CD14-positive monocyte (primary cell): ENCODE measurements around the gene ZC3H7A. TPM values are rescaled to one million over a fixed set of nuclear protein-coding genes. Genes with fewer than 3 reads are reported as not detected.

Experiments
- DNase-seq, 3 donors: peaks; one replicate each; pipeline ENCODE4 v3.0.0-alpha.2; 2011 to 2022
- H2AFZ ChIP-seq: 2 replicates; pipeline ENCODE4 v1.6.0; 2012; ENCODE audit warnings: mild to moderate bottlenecking, low read depth, low read length, inconsistent platforms; ENCODE audit not compliant: insufficient read depth, poor library complexity, severe bottlenecking
- H3K27ac ChIP-seq, 2 donors: 1 replicate in 1 of 2; 2 replicates in 1 of 2; pipeline ENCODE4 v1.5.1; 2012 to 2013; ENCODE audit warnings: low read length in 2 of 2, control low read depth in 1 of 2, inconsistent platforms in 1 of 2, low read depth in 1 of 2, mild to moderate bottlenecking in 1 of 2
- H3K27me3 ChIP-seq, 2 donors: one replicate each; pipeline versions ENCODE4 v1.6.0 to v1.6.1; 2011 to 2013; ENCODE audit warnings: low read length in 2 of 2; ENCODE audit not compliant: control insufficient read depth in 2 of 2, insufficient read depth in 2 of 2
- H3K36me3 ChIP-seq, 2 donors: replicated peaks in 1 of 2; 1 replicate in 1 of 2; 2 replicates in 1 of 2; pipeline versions ENCODE4 v1.5.1 to v1.6.1; 2012 to 2013; ENCODE audit warnings: low read length in 2 of 2, control low read depth in 1 of 2, inconsistent platforms in 1 of 2, mild to moderate bottlenecking in 1 of 2; ENCODE audit not compliant: insufficient read depth in 2 of 2, control insufficient read depth in 1 of 2
- H3K4me1 ChIP-seq, 2 donors: 1 replicate in 1 of 2; 2 replicates in 1 of 2; pipeline versions ENCODE4 v1.5.1 to v1.6.1; 2012 to 2013; ENCODE audit warnings: low read length in 2 of 2, control low read depth in 1 of 2, inconsistent platforms in 1 of 2, mild to moderate bottlenecking in 1 of 2, moderate library complexity in 1 of 2; ENCODE audit not compliant: insufficient read depth in 2 of 2, control insufficient read depth in 1 of 2
- H3K4me2 ChIP-seq: replicated peaks from 2 replicates; pipeline ENCODE3; 2012; ENCODE audit warnings: low read length, moderate library complexity, mild to moderate bottlenecking; ENCODE audit not compliant: poor library complexity, severe bottlenecking; ENCODE audit errors: extremely low read depth
- H3K4me3 ChIP-seq, 3 experiments: fragments of 200-600 bp in 1 of 3; sonication (generic) in 1 of 3; replicated peaks in 1 of 3; 1 replicate in 2 of 3; 2 replicates in 1 of 3; pipeline ENCODE4 v1.5.1; 2011 to 2013; ENCODE audit warnings: low read length in 3 of 3, mild to moderate bottlenecking in 3 of 3, control low read depth in 2 of 3, low read depth in 2 of 3, inconsistent platforms in 1 of 3, moderate library complexity in 1 of 3
- H3K79me2 ChIP-seq: 2 replicates; pipeline ENCODE4 v1.6.0; 2012; ENCODE audit warnings: mild to moderate bottlenecking, control low read depth, inconsistent platforms, low read length, moderate library complexity; ENCODE audit not compliant: insufficient read depth
- H3K9ac ChIP-seq: 2 replicates; pipeline ENCODE4 v1.6.0; 2017; ENCODE audit warnings: low read length, mild to moderate bottlenecking; ENCODE audit not compliant: insufficient read depth, poor library complexity, severe bottlenecking
- H3K9me3 ChIP-seq, 2 donors: replicated peaks in 1 of 2; 1 replicate in 1 of 2; 2 replicates in 1 of 2; pipeline versions ENCODE4 v1.5.1 to v1.6.1; 2012 to 2013; ENCODE audit warnings: low read length in 2 of 2, control low read depth in 1 of 2; ENCODE audit not compliant: control insufficient read depth in 1 of 2, insufficient read depth in 1 of 2
- H4K20me1 ChIP-seq: 2 replicates; pipeline ENCODE4 v1.6.0; 2012; ENCODE audit warnings: mild to moderate bottlenecking, low read length, control low read depth, moderate library complexity; ENCODE audit not compliant: insufficient read depth
- H3K27ac Mint-ChIP-seq, 7 donors: one replicate each; pipeline ENCODE4 v1.8.0; 2020; ENCODE audit warnings: mild to moderate bottlenecking in 7 of 7, mixed read lengths in 7 of 7, moderate library complexity in 6 of 7, inconsistent platforms in 2 of 7
- H3K27me3 Mint-ChIP-seq, 3 donors: one replicate each; pipeline ENCODE4 v1.8.0; 2021 to 2022; ENCODE audit warnings: low read depth in 3 of 3, mild to moderate bottlenecking in 3 of 3, mixed read lengths in 3 of 3, moderate library complexity in 3 of 3, inconsistent platforms in 1 of 3
- H3K36me3 Mint-ChIP-seq, 2 donors: one replicate each; pipeline ENCODE4 v1.8.0; 2020; ENCODE audit warnings: mixed read lengths in 2 of 2, inconsistent platforms in 1 of 2, mild to moderate bottlenecking in 1 of 2
- H3K4me1 Mint-ChIP-seq: one replicate; pipeline ENCODE4 v1.8.0; 2020; ENCODE audit warnings: mild to moderate bottlenecking, mixed read lengths
- H3K4me3 Mint-ChIP-seq, 2 donors: one replicate each; pipeline ENCODE4 v1.8.0; 2020; ENCODE audit warnings: mild to moderate bottlenecking in 2 of 2, mixed read lengths in 2 of 2, moderate library complexity in 1 of 2
- H3K9me3 Mint-ChIP-seq, 7 donors: one replicate each; pipeline ENCODE4 v1.8.0; 2020 to 2022; ENCODE audit warnings: mixed read lengths in 7 of 7, mild to moderate bottlenecking in 6 of 7, moderate library complexity in 6 of 7, inconsistent platforms in 2 of 7
- WGBS: methylation state at CpG from one replicate; pipeline ENCODE4 v1.1.5; 2013; ENCODE audit warnings: missing lambda C conversion rate; ENCODE audit not compliant: insufficient coverage; 5-methylcytosine and 5-hydroxymethylcytosine counted together
- intact Hi-C, 2 donors: fragments of 100-400 bp; cut with micrococcal nuclease; formaldehyde crosslinking; loops; one replicate each; pipeline versions ENCODE4 v1.15.0 to v1.15.1; 2023
- polyA plus RNA-seq, 3 donors: library from polyadenylated mRNA; depleted of rRNA in 1 of 3; unstranded in 2 of 3; stranded (reverse) in 1 of 3; fragments of 300-500 nt in 2 of 3; fragments of >200 nt in 1 of 3; fragmentation: Illumina TruSeq in 2 of 3; gene quantifications; 1 replicate in 2 of 3; 2 replicates in 1 of 3; pipeline ENCODE4 v1.2.3, GENCODE V29; 2012 to 2021
- TF ChIP-seq, protein P1 (sequence below): fragments of 200-600 bp; IDR thresholded peaks from one replicate; pipeline ENCODE4 v1.8.0; 2022; ENCODE audit warnings: antibody characterized with exemption, mild to moderate bottlenecking

The ZC3H7A gene
- polyA plus RNA-seq, 3 donors = 22.6 to 62.0 (median 27.5) TPM

DNA sequence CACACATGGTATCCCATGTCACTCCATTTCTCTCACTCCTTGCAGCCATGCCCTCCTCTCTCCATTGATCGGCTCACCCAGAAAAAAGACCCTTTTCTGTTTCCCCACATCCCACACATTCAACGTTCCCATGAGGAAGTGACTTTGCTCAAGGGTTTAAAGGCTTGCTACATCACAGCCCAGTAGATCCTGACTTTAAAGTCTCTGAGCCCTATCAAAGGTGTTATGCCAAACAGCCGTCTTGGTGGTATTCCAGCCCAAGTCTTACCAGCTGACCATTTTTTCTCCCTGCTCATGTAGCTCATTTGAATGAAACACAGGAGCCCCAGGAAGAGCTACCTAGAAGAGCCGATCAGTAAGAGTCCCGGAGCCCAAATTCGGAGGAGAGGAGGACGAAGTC lies 47.0 kb downstream of the ZC3H7A start:
- Histone ChIP-seq H2AFZ (no peak overlapping the region), H3K9ac (no peak overlapping the region), H3K79me2 (no peaks in the 10 kb centered on the region), H4K20me1 (peaks cover 5% of the 10 kb centered on the region), H3K27ac (peak overlapping the region in 1 of 2 donors; percentile 43), H3K4me3 (no peak overlapping the region), H3K36me3 (peaks cover 52 to 76% of the 10 kb centered on the region in 2 donors), H3K4me1 (no peaks in the 10 kb centered on the region), H3K9me3 (no peaks in the 10 kb centered on the region), H3K27me3 (no peaks in the 10 kb centered on the region), H3K4me2 (no peak overlapping the region)
- H3K27ac Mint-ChIP-seq = peak overlapping the region in 2 of 7 donors; percentile 44 to 68
- TF ChIP-seq, protein P1, sequence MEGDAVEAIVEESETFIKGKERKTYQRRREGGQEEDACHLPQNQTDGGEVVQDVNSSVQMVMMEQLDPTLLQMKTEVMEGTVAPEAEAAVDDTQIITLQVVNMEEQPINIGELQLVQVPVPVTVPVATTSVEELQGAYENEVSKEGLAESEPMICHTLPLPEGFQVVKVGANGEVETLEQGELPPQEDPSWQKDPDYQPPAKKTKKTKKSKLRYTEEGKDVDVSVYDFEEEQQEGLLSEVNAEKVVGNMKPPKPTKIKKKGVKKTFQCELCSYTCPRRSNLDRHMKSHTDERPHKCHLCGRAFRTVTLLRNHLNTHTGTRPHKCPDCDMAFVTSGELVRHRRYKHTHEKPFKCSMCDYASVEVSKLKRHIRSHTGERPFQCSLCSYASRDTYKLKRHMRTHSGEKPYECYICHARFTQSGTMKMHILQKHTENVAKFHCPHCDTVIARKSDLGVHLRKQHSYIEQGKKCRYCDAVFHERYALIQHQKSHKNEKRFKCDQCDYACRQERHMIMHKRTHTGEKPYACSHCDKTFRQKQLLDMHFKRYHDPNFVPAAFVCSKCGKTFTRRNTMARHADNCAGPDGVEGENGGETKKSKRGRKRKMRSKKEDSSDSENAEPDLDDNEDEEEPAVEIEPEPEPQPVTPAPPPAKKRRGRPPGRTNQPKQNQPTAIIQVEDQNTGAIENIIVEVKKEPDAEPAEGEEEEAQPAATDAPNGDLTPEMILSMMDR = no peak
- no peaks in the 10 kb centered on the region for H3K9me3 Mint-ChIP-seq
- intact Hi-C loops = no loop called here
- DNase-seq = no peak
- H3K4me3 Mint-ChIP-seq = no peak overlapping the region
- 87% methylated on average over 6 of the region's 7 CpGs for WGBS
- H3K36me3 Mint-ChIP-seq = peaks cover 52 to 74% of the 10 kb centered on the region in 2 donors
- H3K4me1 Mint-ChIP-seq = no peaks in the 10 kb centered on the region
- no peaks in the 10 kb centered on the region for H3K27me3 Mint-ChIP-seq

DNA sequence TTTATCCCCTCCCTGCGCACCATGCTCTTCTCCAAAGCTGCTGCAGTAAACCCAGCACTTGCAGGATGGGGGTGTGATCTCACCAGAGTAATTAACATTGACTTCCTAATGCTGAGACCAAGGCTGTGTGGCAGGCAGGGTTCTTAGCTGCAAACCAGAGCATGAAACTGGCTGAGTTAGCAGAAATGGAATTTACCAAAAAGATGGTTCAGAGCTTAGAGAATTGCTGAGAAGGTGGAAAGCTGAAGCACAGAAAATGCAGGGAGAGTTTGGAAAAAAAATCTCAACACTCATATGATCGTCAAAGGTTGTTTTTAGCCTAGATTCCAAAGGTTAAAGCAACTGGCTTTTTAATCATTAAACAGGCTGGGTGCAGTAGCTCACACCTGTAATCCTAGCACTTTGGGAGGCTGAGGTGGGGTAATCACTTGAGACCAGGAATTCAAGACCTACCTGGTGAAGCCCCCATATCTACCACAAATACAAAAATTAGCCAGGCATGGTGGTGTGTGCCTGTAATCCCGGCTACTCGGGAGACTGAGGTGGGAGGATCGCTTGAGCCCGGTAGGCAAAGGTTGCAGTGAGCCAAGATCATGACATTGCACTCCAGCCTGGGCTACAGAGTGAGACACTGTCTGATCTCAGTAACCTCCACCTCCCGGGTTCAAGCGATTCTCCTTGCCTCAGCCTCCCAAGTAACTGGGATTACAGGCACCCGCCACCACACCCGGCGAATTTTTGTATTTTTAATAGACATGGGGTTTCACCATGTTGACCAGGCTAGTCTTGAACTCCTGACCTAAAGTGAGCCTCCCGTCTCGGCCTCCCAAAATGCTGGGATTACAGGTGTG lies 48.4 kb downstream of the ZC3H7A start:
- Histone ChIP-seq H3K4me2 (no peak overlapping the region), H4K20me1 (peaks cover 5% of the 10 kb centered on the region), H3K27me3 (no peaks in the 10 kb centered on the region), H2AFZ (no peak overlapping the region), H3K4me3 (no peak overlapping the region), H3K9ac (no peak overlapping the region), H3K36me3 (peaks cover 45 to 62% of the 10 kb centered on the region in 2 donors), H3K4me1 (peaks cover 10 to 11% of the 10 kb centered on the region in 2 donors), H3K27ac (no peak overlapping the region), H3K9me3 (no peaks in the 10 kb centered on the region), H3K79me2 (no peaks in the 10 kb centered on the region)
- intact Hi-C loops = no loop called here
- Mint-ChIP-seq H3K27ac (peak overlapping the region in 6 of 7 donors; percentile 18 to 55 (median 40)), H3K36me3 (peaks cover 46 to 61% of the 10 kb centered on the region in 2 donors), H3K27me3 (no peaks in the 10 kb centered on the region), H3K4me3 (no peak overlapping the region), H3K9me3 (no peaks in the 10 kb centered on the region), H3K4me1 (peaks cover 11% of the 10 kb centered on the region)
- TF ChIP-seq, protein P1 = no peak
- 96% methylated on average over 6 of the region's 13 CpGs for WGBS
- DNase-seq = no peak
